A549 (cell line): Measurements from ENCODE around the gene CLSTN1. TPM values are rescaled to one million over a fixed set of nuclear protein-coding genes. Genes with fewer than 3 reads are reported as not detected.

Source experiments
- ATAC-seq, 2 experiments: fragments of 200-7000 bp in 1 of 2; fragments of >200 bp in 1 of 2; cut with Nextera tagmentation in 1 of 2; cut with Tn5 transposase in 1 of 2; 3 replicates each; pipeline versions ENCODE4 v1.8.0 to v1.9.1; 2018 to 2020; ENCODE audit warnings: mild to moderate bottlenecking in 1 of 2, moderate library complexity in 1 of 2
- CTCF ChIA-PET: fragments of 300-600 bp; sonication (Branson Sonifier 250); formaldehyde crosslinking; extraction: SDS; loops from one replicate; lab custom pipeline; 2021; ENCODE audit warnings: antibody characterized with exemption, inconsistent platforms; lab: Yijun Ruan, JAX
- POLR2A ChIA-PET: fragments of 350-600 bp; formaldehyde crosslinking; extraction: SDS; loops from one replicate; lab custom pipeline; 2021; ENCODE audit warnings: antibody characterized with exemption, inconsistent platforms; lab: Yijun Ruan, JAX
- DNase-seq, 2 experiments: peaks; one replicate each; pipeline versions ENCODE4 v3.0.0 to v3.0.0-alpha.2; 2011 to 2016; ENCODE audit warnings: low read depth in 1 of 2, low spot score in 1 of 2
- FAIRE-seq: peaks from 2 replicates; lab custom pipeline; 2011; peaks lifted over from hg19 to GRCh38; lab: Jason Lieb, UNC
- H3K27ac ChIP-seq, 2 experiments: fragments of >200 bp; sonication (Bioruptor Twin); formaldehyde crosslinking; 3 replicates each; pipeline ENCODE4 v1.5.1; 2016 to 2017
- H3K4me1 ChIP-seq: fragments of >200 bp; sonication (Bioruptor Twin); formaldehyde crosslinking; 3 replicates; pipeline ENCODE4 v1.6.1; 2016
- H3K4me2 ChIP-seq: fragments of >200 bp; sonication (Bioruptor Twin); formaldehyde crosslinking; 3 replicates; pipeline ENCODE4 v1.6.1; 2016
- H3K4me3 ChIP-seq: fragments of >200 bp; sonication (Bioruptor Twin); formaldehyde crosslinking; 3 replicates; pipeline ENCODE4 v1.5.1; 2016
- H3K9me3 ChIP-seq: fragments of >200 bp; sonication (Bioruptor Twin); formaldehyde crosslinking; 3 replicates; pipeline ENCODE4 v1.6.1; 2016
- BHLHE40 ChIP-seq: IDR thresholded peaks from 2 replicates; pipeline ENCODE4 v1.6.1; 2012; ENCODE audit warnings: low read depth, low read length, inconsistent platforms
- CHD2 ChIP-seq: fragments of 150-350 bp; IDR thresholded peaks from 2 replicates; pipeline ENCODE4 v1.6.1; 2014; ENCODE audit warnings: low read length; ENCODE audit not compliant: partially characterized antibody
- E2F6 ChIP-seq: IDR thresholded peaks from 2 replicates; pipeline ENCODE4 v1.6.1; 2012; ENCODE audit warnings: low read depth, borderline replicate concordance
- ESRRA ChIP-seq: fragments of 150-350 bp; IDR thresholded peaks from 2 replicates; pipeline ENCODE4 v1.6.1; 2014; ENCODE audit warnings: mild to moderate bottlenecking, low read length, borderline replicate concordance
- FOSB ChIP-seq: fragments of 250-450 bp; sonication (Bioruptor Pico); IDR thresholded peaks from 2 replicates; pipeline ENCODE4 v1.5.0; 2020; ENCODE audit warnings: mild to moderate bottlenecking, moderate library complexity
- FOXS1 ChIP-seq: fragments of 250-450 bp; sonication (Bioruptor Pico); IDR thresholded peaks from 2 replicates; pipeline ENCODE4 v1.5.0; 2020; ENCODE audit warnings: mild to moderate bottlenecking, moderate library complexity
- HES2 ChIP-seq: fragments of >200 bp; sonication (Bioruptor Twin); formaldehyde crosslinking; IDR thresholded peaks from 2 replicates; pipeline ENCODE4 v1.6.1; 2016
- HEYL ChIP-seq: fragments of 250-450 bp; sonication (Bioruptor Pico); IDR thresholded peaks from 2 replicates; pipeline ENCODE4 v1.8.0; 2021; ENCODE audit warnings: mild to moderate bottlenecking, moderate library complexity
- HOXA7 ChIP-seq: fragments of 250-450 bp; sonication (Bioruptor Pico); IDR thresholded peaks from 2 replicates; pipeline ENCODE4 v1.5.0; 2020; ENCODE audit warnings: mild to moderate bottlenecking, moderate library complexity
- KDM5A ChIP-seq: fragments of 200-600 bp; sonication (generic); IDR thresholded peaks from 2 replicates; pipeline ENCODE4 v1.6.1; 2016; ENCODE audit warnings: antibody characterized with exemption, mild to moderate bottlenecking
- MAFK ChIP-seq: fragments of 450-650 bp; IDR thresholded peaks from 2 replicates; pipeline ENCODE4 v1.6.1; 2014; ENCODE audit not compliant: partially characterized antibody
- MYC ChIP-seq: IDR thresholded peaks from 2 replicates; pipeline ENCODE4 v1.6.1; 2012; ENCODE audit warnings: mild to moderate bottlenecking, inconsistent platforms, low read length, improper control_type of control experiment, borderline replicate concordance
- NFE2L2 ChIP-seq: fragments of 150-350 bp; conservative IDR thresholded peaks from 2 replicates; pipeline ENCODE4 v1.6.1; 2014; ENCODE audit warnings: low read length
- POLR2A ChIP-seq: IDR thresholded peaks from 2 replicates; pipeline ENCODE4 v1.6.1; 2012; ENCODE audit warnings: mild to moderate bottlenecking, low read length
- REST ChIP-seq: fragments of 200-600 bp; sonication (generic); IDR thresholded peaks from 2 replicates; pipeline ENCODE4 v1.6.1; 2016; ENCODE audit warnings: antibody characterized with exemption, mild to moderate bottlenecking, moderate library complexity
- RNF2 ChIP-seq: fragments of 200-600 bp; sonication (generic); IDR thresholded peaks from 2 replicates; pipeline ENCODE4 v1.6.1; 2016; ENCODE audit warnings: low read depth, mild to moderate bottlenecking, antibody characterized with exemption, moderate library complexity, borderline replicate concordance
- SMC3 ChIP-seq: fragments of >200 bp; sonication (Bioruptor Twin); formaldehyde crosslinking; IDR thresholded peaks from 3 replicates; pipeline ENCODE4 v1.6.1; 2018; ENCODE audit warnings: inconsistent platforms
- TFCP2L1 ChIP-seq: fragments of 250-450 bp; sonication (Bioruptor Pico); IDR thresholded peaks from 2 replicates; pipeline ENCODE4 v1.5.0; 2021; ENCODE audit warnings: mild to moderate bottlenecking
- ZNF302 ChIP-seq: fragments of 250-450 bp; sonication (Bioruptor Pico); IDR thresholded peaks from 2 replicates; pipeline ENCODE4 v1.9.0; 2021; ENCODE audit warnings: inconsistent platforms, mild to moderate bottlenecking, moderate library complexity
- ZSCAN20 ChIP-seq: fragments of 250-450 bp; sonication (Bioruptor Pico); IDR thresholded peaks from 2 replicates; pipeline ENCODE4 v1.8.0; 2022; ENCODE audit warnings: mild to moderate bottlenecking, moderate library complexity
- WGBS: methylation state at CpG from one replicate; pipeline ENCODE4 v1.1.6; 2017; ENCODE audit errors: missing lambda C conversion rate; 5-methylcytosine and 5-hydroxymethylcytosine counted together
- polyA plus RNA-seq, 4 experiments: library from polyadenylated mRNA; depleted of rRNA in 3 of 4; stranded (reverse); fragments of >200 nt; fragmentation: RNase III in 1 of 4; extraction: RNeasy Plus Mini Kit Qiagen cat#74134 plus additional on column Dnase treatment in 1 of 4; gene quantifications; 2 replicates in 3 of 4; 3 replicates in 1 of 4; pipeline ENCODE4 v1.2.3, GENCODE V29; 2011 to 2017
- TF ChIP-seq, protein P1 (sequence below): IDR thresholded peaks from 2 replicates; pipeline ENCODE4 v1.6.1; 2012
- TF ChIP-seq, protein P2 (sequence below): IDR thresholded peaks from 2 replicates; pipeline ENCODE4 v1.6.1; 2012

The CLSTN1 gene
- polyA plus RNA-seq, 2 of the 4 experiments (the other 2 are of a cell fraction) = 27.3 to 56.1 TPM

GRCh38 chr1:9872430-9873165 lies 48.8 kb upstream of the CLSTN1 start:
- ChIA-PET CTCF (interaction anchor here (0.5 to 4.8 kb wide), 12 partner anchors 11 to 557 kb away, joined by 3 to 52 read pairs (median 4); partner anchors contain the start of gene CENPS), POLR2A (no interaction called here)
- FAIRE-seq = no peak
- Histone ChIP-seq H3K4me1 (peaks cover 3% of the 10 kb centered on the region; the same call in 1 of the 3 replicates), H3K4me2 (no peak overlapping the region), H3K27ac (no peak overlapping the region), H3K4me3 (no peak overlapping the region), H3K9me3 (no peaks in the 10 kb centered on the region)
- ATAC-seq = no peak
- no peak for TF ChIP-seq HEYL (CRISPR knock-in tag)
- TF ChIP-seq, protein P1, sequence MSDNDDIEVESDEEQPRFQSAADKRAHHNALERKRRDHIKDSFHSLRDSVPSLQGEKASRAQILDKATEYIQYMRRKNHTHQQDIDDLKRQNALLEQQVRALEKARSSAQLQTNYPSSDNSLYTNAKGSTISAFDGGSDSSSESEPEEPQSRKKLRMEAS = no peak
- TF ChIP-seq ESRRA = no peak
- no peak for TF ChIP-seq POLR2A
- no peak for TF ChIP-seq TFCP2L1 (CRISPR knock-in tag)
- no peak for TF ChIP-seq FOSB (CRISPR knock-in tag)
- no peak for TF ChIP-seq ZSCAN20 (CRISPR knock-in tag)
- TF ChIP-seq REST = no peak
- no peak for TF ChIP-seq RNF2
- TF ChIP-seq E2F6 = no peak
- no peak for TF ChIP-seq HOXA7 (CRISPR knock-in tag)
- no peak for TF ChIP-seq SMC3
- TF ChIP-seq ZNF302 (CRISPR knock-in tag) = no peak
- TF ChIP-seq MAFK = no peak
- TF ChIP-seq, protein P2, sequence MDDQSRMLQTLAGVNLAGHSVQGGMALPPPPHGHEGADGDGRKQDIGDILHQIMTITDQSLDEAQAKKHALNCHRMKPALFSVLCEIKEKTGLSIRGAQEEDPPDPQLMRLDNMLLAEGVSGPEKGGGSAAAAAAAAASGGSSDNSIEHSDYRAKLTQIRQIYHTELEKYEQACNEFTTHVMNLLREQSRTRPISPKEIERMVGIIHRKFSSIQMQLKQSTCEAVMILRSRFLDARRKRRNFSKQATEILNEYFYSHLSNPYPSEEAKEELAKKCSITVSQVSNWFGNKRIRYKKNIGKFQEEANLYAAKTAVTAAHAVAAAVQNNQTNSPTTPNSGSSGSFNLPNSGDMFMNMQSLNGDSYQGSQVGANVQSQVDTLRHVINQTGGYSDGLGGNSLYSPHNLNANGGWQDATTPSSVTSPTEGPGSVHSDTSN = no peak
- no peak for TF ChIP-seq FOXS1 (CRISPR knock-in tag)
- TF ChIP-seq CHD2 = no peak
- no peak for TF ChIP-seq MYC
- TF ChIP-seq NFE2L2 = no peak
- no peak for DNase-seq
- 57% methylated on average over 8 of the region's 11 CpGs for WGBS

DNA sequence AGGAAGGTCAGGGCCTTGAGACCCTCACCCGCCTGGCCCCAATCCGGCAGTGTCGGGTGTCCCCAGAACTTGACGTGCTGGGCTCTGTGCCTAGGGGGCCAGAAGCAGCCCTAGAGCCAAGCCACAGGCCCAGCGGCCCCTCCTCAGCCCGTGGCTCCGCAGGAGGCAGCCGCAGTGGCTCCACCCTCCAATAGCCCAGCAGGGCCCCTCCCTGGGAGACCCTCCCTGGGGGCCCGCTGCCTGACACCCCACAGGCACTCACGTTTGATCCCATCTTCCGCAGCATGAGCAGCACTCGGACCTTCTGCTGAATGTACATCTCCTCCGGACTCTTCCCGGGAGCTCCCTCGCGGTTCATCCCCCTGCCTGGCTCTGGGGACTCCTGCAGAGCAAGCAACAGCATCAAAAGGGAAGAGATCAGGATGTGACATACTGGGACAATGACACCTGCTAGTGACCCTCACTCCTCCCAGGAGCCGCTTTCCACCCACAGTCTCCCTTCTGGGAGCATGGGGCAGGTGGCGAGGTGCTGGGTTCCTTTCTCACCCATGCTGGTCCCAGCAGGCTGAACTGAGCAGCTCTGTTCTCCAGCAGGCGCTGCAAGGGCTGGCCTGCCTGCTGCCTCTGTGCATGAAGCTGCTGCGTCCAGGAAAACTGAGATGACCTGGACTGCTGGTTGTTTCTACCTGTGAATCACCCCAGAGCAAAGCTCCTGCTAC lies 48.1 kb upstream of the CLSTN1 start:
- WGBS = 86% methylated on average over 8 of the region's 20 CpGs
- ChIA-PET CTCF (interaction anchor here (0.9 to 4.8 kb wide), 9 partner anchors 10 to 256 kb away, joined by 3 to 52 read pairs (median 4); partner anchors contain the start of genes LZIC and NMNAT1), POLR2A (no interaction called here)
- H3K9me3 ChIP-seq = no peaks in the 10 kb centered on the region
- H3K4me3 ChIP-seq = no peak overlapping the region
- no peak overlapping the region for H3K27ac ChIP-seq
- no peak for DNase-seq
- H3K4me1 ChIP-seq = peaks cover 3% of the 10 kb centered on the region; the same call in 1 of the 3 replicates
- no peak for ATAC-seq
- FAIRE-seq = no peak
- TF ChIP-seq BHLHE40 (no peak), HES2 (no peak), KDM5A (no peak)
- no peak overlapping the region for H3K4me2 ChIP-seq
